OCI-M2 (cell line): ENCODE data around the gene TMEM198.

Experiments
- DNase-seq: peaks from one replicate; lab custom pipeline; 2025; ENCODE audit not compliant: unreplicated experiment; lab: John Stamatoyannopoulos, UW

Gene TMEM198

DNA sequence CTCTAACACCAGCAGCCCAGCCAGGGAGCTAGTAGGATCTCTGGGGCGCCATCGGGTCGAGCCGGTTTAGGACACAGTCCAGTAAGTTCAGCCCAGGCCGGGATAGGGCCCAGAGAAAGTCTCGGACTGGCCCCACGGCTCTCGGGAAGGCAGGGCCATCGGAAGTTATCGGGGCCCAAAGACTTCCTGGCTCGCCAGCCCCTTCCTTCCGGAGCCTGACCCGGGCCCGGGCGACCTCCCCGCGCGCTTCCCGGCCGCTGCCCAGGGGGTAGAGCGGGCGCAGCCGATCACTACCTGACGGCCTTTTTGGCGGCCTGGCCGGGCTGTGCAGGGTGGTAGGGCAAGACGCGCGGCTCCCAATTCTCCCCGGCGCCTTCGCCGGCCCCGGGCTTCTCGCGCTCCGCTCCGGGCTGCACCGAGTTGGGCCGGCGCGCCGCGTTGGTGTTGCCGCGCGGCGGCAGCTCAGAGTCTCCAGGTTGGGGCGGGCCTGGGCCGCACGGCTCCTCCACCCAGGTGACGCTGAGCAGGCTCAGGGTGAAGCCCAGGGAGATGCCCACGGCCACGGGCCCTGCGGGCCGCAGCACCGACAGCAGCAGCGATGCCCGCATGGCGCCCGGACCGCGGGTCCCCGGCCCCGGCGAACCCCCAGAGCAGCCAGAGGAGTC is 765 bp upstream of the TMEM198 start:
- DNase-seq, result no peak

DNA sequence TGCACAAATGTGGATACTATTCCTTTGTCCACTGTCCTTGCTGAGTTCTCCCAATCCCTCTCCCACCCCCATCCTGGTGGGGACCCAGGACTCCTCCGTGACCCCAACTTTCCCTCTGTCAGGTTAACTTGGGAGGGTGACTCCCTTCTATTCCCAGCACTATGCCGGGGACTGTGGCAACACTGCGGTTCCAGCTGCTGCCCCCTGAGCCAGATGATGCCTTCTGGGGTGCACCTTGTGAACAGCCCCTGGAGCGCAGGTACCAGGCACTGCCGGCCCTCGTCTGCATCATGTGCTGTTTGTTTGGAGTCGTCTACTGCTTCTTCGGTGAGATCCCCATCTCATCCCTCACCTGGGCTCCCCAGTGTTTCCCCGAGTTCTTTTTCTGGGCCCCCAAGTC is 739 bp downstream of the TMEM198 start:
- DNase-seq, result no peak

DNA sequence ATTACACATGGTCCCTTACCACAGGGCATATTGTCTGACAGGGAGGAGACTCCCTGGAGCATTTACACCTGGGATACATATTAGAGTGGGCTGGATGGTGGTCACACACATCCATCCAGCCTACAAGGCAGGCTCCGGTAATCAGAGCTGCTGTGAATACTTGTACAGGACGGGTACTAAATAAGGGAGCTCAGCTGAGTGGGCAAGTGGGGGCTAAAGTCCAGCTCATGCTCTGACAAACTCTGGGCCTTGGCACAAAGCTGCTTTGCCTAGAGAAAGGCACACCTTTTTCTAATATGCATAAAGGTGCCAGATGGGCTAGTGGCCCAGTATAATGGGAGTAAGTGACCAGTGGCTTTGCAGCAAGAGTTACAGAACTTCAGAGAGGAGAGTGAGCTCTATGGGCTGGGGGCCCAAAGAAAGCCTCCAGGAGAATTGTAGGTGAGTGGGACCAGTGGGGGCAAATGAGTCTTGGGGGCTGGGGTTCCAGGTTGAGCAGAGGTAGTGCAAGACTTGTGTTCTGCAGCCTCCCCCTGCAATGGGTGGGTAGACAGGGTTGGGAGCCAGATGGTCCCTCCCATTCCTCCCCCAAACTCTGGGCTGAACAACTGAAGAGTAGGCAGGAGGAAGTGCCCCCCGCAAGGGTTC is 1.6 kb downstream of the TMEM198 start:
- DNase-seq, result no peak

DNA sequence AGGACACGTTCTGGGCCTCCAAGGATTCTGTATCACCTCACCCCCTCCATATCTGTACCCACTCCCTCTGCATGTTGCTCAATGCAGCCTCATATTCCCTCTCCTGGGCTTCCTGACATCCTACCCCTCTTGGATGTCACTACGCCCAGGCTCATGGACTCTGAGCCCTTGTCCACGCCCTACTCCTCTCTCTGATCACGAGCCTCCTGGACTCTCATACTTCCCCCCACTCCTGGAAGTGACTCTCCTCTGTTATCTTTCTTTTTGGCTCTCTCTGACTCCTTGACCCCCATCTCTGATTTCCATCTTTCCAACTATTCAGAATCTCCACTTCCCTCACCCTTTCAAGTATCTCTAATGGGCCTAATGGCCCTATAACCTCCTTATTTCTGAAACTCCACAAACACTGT is 2.1 kb downstream of the TMEM198 start:
- DNase-seq, result no peak

DNA sequence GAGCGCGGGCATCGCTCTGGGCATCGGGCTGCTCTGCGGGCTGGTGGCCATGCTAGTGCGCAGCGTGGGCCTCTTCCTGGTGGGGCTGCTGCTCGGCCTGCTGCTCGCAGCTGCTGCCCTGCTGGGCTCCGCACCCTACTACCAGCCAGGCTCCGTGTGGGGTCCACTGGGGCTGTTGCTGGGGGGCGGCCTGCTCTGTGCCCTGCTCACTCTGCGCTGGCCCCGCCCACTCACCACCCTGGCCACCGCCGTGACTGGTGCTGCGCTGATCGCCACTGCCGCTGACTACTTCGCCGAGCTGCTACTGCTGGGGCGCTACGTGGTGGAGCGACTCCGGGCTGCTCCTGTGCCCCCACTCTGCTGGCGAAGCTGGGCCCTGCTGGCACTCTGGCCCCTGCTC is 3.8 kb downstream of the TMEM198 start:
- no peak for DNase-seq

DNA sequence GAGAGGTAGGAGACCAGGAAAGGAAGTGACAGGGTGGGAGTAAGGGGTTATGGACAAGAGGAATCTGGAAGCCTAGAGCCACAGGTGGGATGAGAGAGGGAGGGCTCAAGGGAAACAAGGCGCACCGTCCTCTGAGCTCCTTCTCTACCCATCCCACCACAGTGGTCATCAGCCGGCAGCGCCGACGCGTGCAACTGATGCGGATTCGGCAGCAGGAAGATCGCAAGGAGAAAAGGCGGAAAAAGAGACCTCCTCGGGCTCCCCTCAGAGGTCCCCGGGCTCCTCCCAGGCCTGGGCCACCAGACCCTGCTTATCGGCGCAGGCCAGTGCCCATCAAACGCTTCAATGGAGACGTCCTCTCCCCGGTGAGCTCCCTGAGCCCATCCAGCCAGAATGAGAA is 5.2 kb downstream of the TMEM198 start:
- no peak for DNase-seq

DNA sequence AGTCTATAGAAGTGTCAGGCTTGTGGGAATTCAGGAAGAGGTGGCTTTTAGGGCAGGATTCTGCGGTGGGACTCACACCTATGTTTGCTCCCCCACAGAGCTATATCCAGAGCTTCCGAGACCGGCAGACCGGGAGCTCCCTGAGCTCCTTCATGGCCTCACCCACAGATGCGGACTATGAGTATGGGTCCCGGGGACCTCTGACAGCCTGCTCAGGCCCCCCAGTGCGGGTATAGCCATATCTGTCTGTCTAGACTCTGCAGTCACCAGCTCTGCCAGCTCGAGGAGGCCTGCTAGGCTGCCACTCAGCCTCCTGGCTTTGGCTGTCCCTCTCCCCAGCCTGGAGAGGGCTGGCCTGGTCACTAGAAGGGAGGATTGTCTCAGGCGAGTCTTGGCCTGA is 5.8 kb downstream of the TMEM198 start:
- DNase-seq, result no peak

DNA sequence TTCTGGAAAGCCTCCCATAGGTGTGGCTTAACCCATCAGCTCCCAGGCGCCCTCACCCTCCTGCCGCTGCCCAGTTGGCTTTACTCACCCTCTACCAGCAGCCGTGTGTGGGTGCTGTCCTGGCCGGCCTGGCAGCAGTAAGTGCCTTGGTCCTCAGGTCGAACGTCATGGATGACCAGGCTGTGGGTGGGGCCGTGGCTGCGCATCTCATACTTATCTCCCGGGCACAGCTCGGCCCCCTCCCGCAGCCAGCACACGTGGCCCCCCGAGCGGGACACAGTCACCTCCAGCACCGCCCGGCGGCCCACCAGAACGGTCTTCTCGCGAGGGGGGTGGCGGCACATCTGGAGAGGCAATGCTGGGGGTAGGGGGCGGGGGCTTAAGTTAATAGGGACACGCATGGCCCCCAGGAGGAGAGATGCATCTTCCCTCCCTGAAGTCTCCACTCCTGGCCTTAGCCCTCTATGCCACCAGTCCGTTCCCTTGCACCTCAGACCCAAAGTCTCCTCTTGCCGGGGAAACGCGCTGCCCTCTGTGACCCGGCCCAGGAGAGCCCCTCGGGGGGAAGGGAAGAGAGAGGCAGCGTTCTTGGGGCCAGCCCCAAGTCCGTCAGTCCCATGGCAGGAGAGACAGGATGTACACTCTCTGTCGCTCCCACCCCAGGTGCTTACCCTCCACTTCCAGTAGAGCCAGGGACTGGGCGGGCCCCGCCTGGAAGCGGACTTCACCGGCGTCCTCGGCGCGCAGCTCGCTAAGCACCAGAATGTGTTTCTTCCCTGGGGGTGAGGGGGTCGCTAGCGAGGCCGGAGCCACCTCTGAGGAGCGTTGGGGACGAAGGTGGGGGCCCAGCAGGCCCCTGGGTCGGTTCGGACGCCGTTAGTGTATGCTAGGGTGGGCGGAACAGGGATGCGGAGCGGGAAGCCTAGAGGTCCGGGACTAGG is 7.9 kb downstream of the TMEM198 start:
- DNase-seq, result no peak

DNA sequence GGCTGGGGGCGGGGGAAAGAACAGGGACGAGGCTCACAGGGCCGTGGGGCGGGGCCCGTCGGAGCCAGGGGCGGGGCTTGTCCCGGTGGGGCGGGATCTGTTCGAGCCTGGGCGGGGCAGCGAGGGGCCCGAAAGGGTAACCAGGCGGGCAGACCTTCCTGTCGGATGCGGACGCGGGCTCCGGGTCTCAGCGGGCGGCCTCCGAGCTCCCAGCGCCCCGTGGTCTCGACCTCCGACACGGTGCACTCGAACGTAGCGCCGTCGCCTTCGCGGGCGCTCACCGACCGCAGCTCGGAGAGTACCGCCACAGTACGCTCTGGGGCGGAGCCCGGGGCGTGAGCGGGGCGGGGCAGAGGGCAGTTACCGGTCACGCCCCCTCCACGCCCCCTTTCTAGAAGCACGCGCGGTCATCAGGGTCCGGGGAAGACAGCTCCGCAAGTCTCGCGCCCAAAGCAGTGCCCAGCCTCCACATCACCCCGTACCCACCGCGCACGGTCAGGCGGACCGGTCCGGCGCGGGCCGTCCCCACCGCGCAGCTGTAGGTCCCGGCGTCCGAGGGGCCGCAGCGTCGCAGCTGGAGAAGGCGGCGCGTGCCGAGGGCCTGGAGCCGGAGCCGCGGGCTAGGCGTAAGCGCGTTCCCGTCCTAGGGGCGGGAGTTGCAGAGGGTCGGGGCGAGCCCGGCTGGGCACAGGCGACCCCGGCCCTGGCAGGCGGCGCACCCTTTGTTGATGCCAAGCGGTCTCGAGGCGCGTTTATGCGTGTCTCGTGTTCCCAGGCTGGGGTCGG is 8.7 kb downstream of the TMEM198 start:
- DNase-seq, result peak; percentile 56

DNA sequence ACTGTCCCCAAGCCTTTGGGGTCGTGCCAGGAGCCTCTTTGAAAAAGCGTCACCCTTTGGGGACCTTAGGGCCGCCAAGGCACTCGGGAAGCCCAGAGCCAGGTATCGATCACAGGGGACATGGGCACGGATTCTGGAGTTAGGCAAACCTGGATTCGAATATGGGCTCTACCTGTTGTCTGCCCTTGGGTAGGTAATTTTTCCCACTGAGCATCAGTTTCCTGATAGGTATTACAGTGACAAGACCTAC is 9.3 kb downstream of the TMEM198 start:
- DNase-seq, result no peak

DNA sequence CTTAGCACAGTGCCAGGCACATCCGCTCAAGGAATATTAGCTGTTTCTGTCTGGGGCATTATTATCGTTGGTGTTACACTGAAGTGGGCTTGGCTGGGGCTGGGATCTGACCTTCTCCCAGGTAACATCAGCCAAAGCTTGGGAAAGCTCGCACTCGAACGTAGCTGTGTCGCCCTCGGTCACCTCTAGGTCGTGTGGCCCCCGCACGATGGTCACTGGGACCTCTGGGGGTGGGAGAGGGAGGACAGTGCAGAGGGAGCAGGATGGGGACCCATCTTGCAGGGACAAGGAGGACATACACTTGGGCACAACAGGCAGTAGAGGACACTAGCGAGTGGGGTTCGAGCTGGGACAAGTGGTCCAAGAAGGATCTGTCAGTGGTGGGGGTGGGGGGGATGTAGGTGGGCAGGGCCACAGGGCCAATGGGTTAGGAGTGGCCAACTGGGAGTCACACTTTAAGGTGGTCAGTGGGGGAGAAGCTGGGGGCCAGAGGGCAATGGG is 9.7 kb downstream of the TMEM198 start:
- DNase-seq, result no peak

DNA sequence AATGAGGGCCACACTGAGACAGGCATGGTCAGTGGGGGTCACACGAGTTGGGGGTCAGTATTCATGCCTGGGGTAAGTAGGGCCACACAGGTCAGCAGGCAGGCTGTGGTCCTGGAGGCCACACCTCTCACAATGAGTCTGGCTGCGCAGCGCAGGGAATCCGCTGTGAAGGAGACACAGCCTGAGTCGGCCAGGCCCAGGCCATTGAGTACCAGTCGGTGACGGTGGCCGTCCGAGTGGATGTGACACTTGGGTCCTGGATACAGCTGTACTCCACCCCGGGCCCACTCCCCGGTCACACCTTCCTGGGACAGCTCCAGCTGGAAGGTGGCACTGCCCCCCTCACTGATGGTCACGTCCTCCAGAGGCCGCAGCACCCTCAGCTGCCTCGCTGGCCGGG is 10.5 kb downstream of the TMEM198 start:
- DNase-seq, result no peak

DNA sequence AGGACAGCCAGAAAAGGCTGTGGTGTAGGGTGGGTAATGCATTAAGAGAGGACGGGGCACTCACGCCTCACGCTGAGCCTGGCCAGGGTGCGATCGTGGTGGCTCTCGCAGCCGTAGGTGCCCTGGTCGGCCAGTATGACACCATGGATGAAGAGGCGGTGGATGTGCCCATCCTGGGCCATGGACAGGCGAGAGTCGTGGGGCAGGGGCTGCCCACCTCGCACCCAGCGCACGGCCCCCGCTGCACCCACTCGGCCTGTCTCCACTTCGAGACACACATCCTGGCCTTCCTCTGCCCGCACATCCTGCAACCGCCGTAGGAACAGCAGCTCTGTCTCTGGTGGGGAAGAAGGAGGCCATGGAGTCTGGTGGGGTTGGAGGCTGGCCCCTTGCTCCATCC is 12.1 kb downstream of the TMEM198 start:
- DNase-seq, result no peak

DNA sequence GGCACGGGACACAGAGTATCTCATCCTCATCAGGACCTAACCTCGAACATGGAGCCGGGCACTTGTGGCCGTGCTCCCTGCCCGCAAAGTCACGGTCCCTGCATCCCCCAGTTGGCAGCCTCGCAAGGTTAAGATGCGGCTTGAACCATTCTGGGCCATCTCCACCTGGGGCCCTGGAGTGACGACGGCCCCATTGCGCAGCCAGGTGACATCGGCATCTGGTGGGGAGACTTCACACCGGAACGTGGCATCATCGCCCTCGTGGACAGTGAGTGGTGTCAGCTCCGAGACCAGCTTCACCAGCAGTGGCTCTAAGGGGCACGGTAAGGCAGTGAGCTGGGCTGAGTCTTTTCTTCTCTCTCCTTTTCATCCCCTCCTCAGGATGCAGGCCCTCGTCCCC is 12.6 kb downstream of the TMEM198 start:
- no peak for DNase-seq

DNA sequence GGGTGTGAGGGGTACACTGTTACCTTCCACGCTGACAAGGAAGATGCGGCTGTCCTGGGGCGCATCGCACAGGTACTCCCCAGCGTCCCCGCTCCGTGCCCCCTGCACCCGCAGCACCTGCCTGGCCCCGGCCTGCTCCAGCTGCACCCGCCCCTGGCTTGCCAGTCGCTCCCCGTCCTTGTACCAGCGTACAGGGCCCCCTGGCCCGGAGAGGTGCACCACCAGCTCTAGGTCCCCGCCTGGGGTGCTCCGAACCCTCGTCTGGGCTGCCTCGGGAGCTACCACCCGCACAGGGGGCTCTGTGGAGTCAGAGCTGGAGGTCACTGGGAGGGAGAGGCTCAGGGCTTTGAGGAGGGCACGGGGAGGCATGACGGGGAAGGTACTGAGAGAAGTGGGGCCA is 13.5 kb downstream of the TMEM198 start:
- DNase-seq, result no peak

DNA sequence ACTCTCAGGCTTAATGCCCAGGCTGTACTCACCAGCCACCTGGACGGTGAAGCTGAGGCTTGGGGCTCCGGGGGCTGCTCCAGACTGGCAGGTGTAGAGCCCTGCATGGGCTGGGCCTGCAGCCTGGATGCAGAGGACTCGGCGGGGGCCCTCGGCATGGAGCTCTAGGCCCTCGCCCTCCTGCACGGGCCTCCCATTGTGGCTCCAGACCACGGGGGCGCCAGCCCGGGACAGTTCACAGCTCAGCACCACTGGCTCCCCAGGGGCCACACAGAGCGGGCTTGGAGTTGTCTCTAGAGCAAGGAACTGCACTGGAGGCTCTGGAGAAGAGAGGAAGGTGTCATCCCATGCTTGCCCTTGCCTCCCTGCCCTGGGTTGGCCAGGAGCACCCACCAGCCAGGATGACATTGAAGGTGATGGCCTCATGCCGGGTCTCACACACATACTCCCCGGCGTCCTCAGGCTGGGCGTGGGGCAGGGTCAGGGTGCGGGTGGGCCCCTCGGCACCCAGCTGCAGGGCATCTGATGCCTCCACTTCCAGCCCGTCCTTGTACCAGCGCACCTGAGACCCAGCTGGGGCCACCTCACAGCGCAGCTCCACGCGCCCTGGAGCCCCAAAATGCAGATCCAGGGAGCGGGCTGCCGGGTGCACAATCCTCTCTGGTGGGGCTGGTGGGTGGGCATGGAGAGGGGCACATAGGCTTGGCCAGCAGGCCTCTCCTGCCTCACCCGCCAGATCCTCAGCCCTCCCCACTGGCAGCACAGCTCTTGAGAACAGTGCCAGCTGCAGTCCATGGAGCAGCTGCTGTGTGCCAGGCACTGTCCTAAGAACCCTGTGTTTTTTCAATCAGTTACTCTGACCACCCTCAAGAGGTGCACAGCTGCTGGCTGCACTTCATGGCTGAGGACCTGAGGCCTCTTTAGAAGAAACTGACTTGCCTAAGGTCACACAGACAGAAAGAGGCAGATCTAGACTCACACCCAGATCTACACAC is 14.3 kb downstream of the TMEM198 start:
- no peak for DNase-seq

DNA sequence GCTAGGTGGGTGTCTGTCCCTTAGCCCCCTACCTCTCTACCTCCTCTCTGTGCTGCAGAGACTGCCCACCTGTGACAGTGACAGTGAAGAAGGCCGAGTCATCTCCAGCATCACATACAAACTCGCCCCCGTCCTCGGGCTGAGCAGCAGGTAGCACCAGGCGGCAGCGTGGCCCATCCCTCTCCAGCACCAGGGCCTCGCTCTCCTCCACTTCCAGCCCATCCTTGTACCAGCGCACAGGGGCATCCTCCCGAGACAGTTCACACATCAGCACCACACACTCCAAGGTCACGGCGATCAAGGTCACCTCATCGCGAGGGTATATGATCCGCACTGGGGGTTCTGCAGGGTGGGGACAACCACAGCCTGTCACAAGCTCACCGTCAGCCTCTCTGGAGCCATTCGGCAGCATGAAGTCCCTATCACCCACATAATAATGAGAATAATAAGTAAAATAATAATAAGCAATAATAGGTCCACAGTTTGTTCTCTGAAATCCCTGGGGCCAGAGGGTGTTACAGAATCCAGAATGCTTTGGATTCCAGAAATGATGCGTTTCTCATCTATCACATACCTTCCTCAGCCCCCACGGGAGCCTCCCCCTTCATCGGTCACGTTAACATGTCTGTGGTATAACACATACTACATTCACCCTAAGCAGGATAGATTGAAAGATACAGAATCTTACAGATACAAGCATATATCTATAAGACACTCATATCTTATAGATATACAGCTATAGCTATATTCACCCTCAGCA is 15.5 kb downstream of the TMEM198 start:
- DNase-seq, result no peak

DNA sequence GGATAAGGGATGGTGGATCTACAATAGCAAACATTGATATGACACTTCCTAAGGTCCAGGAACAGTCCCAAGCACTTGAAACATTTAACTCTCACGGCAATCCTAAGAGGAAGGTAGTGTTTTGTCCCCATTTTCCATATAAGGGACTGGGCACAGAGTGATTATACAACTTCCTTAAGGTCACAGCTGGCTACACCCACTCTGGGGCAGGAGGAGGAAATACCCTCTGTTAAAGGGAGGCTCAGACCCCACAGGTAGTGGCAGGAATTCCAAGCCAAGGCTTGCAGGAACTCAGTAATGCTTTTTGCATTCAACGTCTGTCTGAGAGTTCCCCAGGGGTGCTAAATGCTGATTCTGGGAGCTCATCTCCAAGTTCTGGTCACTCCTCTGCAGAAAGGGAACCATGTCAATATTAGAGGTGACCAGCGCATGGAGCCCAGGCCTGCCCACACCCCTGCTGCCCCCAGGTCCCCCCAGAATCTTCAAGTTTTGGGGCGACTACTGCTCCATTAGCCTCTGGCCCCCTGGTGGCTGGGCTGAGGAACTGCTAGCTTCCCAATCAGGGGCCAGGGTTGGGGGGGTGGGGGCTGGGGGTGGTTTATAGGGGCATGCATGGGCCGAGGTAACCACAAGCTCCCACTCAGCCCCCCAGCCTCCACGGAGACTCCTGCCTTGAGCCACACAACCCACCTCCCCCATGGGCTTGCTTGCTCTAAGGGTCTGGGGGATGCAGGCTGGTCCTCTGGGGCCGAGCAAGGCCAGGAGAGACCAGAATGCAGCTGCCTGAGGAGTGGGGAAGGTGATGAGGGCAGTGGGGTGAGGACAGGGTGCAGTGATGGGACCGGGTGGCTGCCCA is 16.4 kb downstream of the TMEM198 start:
- no peak for DNase-seq

DNA sequence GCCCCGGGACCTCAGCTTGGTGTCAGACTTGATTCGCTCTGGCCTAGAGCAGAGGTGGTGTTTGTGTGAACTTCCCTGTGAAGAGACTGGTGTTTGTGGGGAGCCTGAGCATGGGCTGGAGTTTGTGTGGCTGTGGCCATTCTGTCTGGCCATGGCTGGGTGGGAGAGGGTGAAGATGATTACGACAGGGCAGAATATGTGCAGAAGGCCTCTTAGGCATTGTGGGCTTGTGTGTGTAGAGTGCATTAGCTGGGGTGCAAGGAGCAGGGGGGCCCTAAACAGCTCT is 17.0 kb downstream of the TMEM198 start:
- no peak for DNase-seq
